GM18511 (cell line): ENCODE measurements around the gene FOSB.

Experiments used
- ATAC-seq: cut with Tn5 transposase; IDR thresholded peaks from one replicate; pipeline ENCODE4 v1.9.1; 2021; ENCODE audit warnings: mild to moderate bottlenecking, moderate library complexity; ENCODE audit not compliant: unreplicated experiment

FOSB gene

DNA sequence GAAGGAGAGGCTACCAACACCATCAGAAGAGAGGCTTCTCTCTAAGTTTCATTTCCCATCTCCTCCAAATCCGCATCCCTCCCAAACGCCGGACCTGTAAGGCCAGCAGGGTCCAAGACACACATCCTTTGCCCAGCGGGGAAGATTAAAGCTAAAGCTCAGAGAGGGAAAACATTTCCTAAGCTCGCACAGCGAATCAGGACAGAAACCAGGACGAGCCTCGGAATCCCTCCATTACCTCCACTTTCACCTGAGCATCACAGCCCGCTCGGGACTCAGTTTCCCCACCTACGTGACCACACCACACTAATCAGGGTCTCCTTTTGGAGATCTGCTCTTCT, 711 bp upstream of the FOSB start:
- ATAC-seq: no peak

GRCh38 chr19:45468159-45468651, 409 bp downstream of the FOSB start:
- no peak for ATAC-seq

DNA sequence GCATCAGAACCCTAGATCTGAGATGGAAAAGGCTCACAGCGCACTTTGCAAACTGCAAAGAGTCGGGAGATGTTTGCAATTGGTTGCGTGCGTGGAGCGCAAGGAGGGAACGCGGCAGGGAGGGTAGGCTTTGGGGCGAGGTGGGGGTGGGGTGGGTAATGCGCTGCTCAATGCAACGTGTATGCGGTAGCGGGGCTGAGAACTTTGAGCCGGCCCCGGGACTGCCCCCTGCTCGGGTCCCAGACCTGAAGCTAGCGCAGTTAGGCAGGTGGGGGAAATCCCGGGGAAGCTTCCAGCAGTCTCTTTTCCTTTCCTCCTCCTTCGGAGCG, 971 bp downstream of the FOSB start:
- peak; percentile 20 for ATAC-seq

- ATAC-seq: peak; percentile 69
These were observed 1.5 kb downstream of the FOSB start for GRCh38 chr19:45469132-45469944.

- ATAC-seq: no peak
These were observed 2.4 kb downstream of the FOSB start for GRCh38 chr19:45469945-45470761.

DNA sequence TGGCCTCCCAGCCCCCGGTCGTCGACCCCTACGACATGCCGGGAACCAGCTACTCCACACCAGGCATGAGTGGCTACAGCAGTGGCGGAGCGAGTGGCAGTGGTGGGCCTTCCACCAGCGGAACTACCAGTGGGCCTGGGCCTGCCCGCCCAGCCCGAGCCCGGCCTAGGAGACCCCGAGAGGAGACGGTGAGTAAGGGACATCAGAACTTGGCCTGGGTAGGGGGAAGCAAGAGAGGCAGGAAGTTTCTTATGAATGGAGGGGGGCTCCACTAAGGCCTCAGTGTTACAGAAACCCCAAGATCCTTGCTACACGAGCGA, 2.9 kb downstream of the FOSB start:
- no peak for ATAC-seq

GRCh38 chr19:45471111-45471930, 3.5 kb downstream of the FOSB start:
- ATAC-seq: no peak

GRCh38 chr19:45471931-45472562, 4.3 kb downstream of the FOSB start:
- no peak for ATAC-seq

- no peak for ATAC-seq
These were observed 5.0 kb downstream of the FOSB start for GRCh38 chr19:45472563-45473366.

DNA sequence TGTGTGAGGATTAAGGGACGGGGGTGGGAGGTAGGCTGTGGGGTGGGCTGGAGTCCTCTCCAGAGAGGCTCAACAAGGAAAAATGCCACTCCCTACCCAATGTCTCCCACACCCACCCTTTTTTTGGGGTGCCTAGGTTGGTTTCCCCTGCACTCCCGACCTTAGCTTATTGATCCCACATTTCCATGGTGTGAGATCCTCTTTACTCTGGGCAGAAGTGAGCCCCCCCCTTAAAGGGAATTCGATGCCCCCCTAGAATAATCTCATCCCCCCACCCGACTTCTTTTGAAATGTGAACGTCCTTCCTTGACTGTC, 5.5 kb downstream of the FOSB start:
- ATAC-seq: no peak

DNA sequence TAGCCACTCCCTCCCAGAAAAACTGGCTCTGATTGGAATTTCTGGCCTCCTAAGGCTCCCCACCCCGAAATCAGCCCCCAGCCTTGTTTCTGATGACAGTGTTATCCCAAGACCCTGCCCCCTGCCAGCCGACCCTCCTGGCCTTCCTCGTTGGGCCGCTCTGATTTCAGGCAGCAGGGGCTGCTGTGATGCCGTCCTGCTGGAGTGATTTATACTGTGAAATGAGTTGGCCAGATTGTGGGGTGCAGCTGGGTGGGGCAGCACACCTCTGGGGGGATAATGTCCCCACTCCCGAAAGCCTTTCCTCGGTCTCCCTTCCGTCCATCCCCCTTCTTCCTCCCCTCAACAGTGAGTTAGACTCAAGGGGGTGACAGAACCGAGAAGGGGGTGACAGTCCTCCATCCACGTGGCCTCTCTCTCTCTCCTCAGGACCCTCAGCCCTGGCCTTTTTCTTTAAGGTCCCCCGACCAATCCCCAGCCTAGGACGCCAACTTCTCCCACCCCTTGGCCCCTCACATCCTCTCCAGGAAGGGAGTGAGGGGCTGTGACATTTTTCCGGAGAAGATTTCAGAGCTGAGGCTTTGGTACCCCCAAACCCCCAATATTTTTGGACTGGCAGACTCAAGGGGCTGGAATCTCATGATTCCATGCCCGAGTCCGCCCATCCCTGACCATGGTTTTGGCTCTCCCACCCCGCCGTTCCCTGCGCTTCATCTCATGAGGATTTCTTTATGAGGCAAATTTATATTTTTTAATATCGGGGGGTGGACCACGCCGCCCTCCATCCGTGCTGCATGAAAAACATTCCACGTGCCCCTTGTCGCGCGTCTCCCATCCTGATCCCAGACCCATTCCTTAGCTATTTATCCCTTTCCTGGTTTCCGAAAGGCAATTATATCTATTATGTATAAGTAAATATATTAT, 6.1 kb downstream of the FOSB start:
- ATAC-seq: no peak

DNA sequence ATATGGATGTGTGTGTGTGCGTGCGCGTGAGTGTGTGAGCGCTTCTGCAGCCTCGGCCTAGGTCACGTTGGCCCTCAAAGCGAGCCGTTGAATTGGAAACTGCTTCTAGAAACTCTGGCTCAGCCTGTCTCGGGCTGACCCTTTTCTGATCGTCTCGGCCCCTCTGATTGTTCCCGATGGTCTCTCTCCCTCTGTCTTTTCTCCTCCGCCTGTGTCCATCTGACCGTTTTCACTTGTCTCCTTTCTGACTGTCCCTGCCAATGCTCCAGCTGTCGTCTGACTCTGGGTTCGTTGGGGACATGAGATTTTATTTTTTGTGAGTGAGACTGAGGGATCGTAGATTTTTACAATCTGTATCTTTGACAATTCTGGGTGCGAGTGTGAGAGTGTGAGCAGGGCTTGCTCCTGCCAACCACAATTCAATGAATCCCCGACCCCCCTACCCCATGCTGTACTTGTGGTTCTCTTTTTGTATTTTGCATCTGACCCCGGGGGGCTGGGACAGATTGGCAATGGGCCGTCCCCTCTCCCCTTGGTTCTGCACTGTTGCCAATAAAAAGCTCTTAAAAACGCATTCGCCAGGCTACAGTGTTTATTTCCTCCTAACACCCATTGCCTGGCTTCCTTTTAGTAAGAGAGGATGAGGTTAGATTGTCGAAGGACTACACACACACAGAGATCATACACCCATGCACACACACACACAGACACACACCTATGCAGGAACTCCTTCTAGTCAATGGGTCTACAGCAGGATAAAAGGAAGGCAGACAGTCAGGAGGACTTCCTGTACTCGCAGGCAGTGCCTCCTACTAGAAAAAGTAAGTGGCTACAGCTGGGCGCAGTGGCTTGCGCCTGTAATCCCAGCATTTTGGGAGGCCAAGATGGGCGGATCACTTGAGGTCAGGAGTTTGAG, 7.1 kb downstream of the FOSB start:
- no peak for ATAC-seq

GRCh38 chr19:45475537-45476291, 7.9 kb downstream of the FOSB start:
- ATAC-seq: no peak

DNA sequence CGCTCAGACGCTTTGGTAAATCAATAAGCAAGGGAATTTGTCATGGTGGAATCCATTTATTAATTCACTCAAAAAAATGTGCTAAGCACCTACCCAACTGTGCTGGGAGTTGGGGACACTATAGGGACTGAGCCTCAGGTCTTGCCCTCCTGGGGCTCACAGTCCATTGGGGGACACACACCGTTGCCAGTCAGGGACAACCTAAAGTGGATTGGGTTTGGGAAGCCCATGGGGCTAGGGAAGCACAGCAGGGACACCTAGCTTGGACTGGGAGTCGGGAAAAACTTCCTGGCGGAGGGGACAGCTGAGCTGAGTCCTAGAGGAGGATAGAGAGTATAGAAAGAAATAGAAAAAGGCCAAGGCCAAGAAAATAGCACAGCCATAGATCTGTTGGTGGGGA, 8.5 kb downstream of the FOSB start:
- no peak for ATAC-seq

DNA sequence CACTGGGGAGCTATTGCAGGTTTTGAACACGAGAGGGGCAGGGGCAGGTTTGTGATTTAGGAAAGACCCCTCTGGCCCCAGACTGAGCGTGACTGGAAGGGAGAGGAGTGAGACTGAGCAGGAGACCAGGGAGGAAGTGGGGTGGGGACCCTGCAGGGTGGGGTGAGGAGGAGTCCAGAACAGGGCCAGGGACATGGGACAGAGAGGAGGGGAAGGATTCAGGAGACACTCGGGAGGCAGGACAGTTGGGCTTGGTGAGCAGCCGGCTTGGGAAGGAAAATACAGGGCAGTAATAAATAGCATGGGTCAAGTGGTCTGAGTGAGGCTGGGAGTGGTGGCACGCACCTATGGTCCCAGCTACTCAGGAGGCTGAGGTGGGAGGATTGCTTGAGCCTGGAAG, 9.4 kb downstream of the FOSB start:
- no peak for ATAC-seq

- ATAC-seq: peak; percentile 20
These were observed 10.1 kb downstream of the FOSB start for GRCh38 chr19:45477713-45478453.
